GM21515 (cell line): Measurements from ENCODE around the gene ZNF546.
"Not testable (repeated sequence)": the region's sequence is repeated elsewhere in the genome, so short reads cannot be mapped to it uniquely, and the experiment has no call there.

ENCODE experiments used
- ATAC-seq: cut with Tn5 transposase; IDR thresholded peaks from one replicate; pipeline ENCODE4 v1.9.1; 2021; ENCODE audit not compliant: unreplicated experiment

Gene ZNF546

DNA sequence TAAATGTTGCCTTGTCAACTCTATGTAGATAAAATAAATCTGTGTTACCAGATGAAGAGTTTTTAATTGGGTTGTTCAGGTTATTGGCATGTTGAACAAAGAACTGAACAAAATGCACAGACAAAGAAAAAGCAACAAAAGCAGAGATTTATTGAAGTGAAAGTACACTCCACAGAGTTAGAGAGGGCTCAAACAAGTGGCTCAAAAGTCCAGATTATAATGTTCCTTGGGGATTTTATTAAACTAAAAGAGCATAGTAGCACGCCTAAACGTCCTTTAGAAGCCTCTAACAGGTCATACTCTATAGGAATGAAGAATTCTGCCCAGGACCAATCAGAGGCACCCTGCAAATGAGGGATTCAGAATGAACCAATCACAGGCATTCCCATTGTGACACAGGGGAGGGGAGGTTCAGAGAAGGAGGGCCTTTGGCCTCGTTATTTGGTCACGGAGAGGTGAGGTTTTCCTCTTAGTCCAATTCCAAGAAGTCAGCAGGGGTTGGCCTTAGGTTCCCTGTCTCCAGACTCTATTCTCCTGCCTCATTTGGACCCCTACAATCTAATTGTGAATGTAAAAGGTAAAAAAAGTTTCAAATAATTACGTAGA is 13.1 kb upstream of the ZNF546 start:
- ATAC-seq = no peak

DNA sequence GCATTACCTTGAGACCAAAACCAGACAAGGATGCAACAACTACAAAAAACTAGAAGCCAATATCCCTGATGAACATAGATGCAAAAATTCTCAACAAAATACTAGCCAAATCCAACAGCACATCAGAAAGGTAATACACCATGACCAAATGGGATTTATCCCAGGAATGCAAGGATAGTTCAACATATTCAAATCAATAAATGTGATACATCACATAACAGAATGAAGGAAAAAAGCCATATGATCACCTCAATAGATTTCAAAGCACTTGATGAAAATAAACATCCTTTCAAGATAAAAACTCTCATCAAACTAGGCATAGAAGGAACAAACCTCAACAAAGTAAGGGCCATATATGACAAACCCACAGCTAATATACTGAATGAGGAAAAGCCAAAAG is 10.2 kb upstream of the ZNF546 start:
- ATAC-seq = no peak

- no peak for ATAC-seq
Measured at GRCh38 chr19:39987167-39987566, 9.7 kb upstream of the ZNF546 start.

DNA sequence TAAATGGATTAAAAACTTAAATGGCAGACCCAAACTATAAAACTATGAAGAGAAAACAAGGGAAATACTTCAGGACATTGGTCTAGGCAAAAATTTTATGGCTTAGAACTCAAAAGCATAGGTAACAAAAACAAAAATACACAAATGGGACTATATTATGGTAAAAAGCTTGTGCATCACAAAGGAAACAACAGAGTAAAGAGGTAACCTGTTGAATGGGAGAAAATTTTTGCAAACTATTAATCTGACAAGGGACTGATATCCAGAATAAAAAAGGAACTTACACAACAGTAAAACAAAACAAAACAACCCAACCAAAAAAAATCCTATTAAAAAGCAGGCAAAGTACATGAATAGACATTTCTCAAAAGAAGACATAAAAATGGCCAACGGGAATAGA is 9.3 kb upstream of the ZNF546 start:
- no peak for ATAC-seq

GRCh38 chr19:39993605-39994004 is 3.3 kb upstream of the ZNF546 start:
- ATAC-seq = no peak

DNA sequence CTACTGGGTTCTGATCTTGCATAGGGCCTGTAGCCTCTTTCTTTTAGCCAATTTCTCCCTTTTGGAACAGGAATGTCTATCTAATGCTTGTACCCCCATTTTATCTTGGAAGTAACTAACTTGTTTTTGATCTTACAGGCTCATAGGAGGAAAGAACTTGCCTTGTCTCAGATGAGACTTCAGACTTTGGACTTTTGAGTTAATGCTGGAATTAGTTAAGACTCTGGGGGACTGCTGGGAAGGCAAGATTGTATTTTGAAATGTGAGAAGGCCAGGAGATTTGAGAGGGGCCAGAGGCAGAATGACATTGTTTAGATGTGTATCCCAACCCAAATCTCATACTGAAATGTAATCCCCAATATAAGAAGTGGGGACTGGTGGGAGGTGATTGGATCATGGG is 2.5 kb upstream of the ZNF546 start:
- ATAC-seq = no peak

DNA sequence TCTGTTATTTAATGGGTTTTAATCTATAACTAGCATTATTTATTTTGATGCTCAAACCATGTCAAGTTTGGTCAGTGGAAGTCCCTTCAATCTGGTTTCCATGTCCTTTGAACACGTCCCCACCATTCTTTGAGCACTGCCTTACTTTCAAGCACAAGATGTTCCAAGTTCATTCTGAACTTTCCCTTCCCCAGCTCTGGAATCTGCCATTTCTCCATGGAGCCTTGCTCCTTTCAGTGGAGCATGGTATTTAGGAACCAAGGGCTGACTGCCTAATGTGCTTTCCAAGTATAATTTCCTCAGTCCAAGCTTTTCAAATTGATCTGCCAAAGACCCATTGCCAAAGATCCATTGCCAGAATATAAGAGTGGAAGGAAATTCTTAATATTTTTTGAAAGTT is 1.1 kb upstream of the ZNF546 start:
- ATAC-seq = no peak

- ATAC-seq = peak; percentile 29
Measured at GRCh38 chr19:39996218-39996810, 546 bp upstream of the ZNF546 start.

DNA sequence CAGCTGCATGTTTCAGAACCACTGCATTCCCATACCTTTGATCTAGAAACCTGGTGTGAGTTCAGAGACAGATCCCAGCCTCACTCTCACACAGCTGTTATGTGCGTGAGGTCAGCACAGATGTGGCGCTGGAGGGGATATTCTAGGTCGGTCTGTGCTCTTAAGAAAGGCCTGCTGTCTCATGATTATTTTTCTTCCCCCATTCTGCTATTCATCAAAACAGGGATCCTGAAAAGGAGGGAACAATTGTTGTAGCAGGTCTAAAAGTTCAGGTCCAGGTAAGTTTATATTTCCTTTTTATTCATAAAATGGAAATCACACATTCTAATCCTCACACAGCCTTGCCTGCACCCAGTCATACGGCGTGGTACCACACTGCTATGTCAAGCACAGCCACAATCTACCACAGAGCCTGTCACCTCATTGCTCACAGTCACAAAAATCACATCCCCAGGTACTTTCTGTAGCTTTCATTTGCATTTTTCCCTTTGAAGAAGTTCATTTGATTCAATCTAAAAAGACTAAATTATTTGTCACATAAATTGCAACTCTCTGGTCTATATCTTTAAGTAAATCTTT is 867 bp downstream of the ZNF546 start:
- ATAC-seq = peak; percentile 14

- no peak for ATAC-seq
Measured at GRCh38 chr19:39998501-39998900, 1.6 kb downstream of the ZNF546 start.

DNA sequence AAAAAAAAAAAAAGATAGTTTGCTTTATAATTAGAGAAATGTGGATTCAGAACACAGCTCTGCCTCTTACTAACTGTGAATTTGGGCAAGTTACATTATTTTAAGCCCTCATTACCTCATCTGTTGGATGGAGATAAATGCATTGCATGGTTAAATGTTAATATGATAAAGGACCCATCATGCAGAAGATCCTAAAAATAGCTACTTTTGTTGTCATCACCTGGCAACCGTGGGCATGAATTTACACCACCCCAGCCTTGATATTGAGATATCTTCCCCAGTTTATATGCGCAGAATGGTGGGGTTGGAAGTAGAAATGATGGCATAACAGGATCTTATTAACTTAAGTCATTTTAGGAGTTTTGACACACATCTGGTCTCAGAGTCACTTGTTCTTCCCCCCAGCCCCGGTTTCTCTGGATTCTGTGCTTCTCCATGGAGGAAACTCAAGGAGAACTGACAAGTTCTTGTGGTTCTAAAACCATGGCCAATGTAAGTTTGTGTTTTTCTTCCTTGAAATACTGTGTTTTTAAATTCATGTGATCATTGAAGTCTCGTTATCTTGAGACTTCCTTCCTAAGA is 8.9 kb downstream of the ZNF546 start:
- ATAC-seq = no peak

GRCh38 chr19:40006273-40006691 is 9.4 kb downstream of the ZNF546 start:
- ATAC-seq = no peak

GRCh38 chr19:40009674-40010073 is 12.8 kb downstream of the ZNF546 start:
- no peak for ATAC-seq

DNA sequence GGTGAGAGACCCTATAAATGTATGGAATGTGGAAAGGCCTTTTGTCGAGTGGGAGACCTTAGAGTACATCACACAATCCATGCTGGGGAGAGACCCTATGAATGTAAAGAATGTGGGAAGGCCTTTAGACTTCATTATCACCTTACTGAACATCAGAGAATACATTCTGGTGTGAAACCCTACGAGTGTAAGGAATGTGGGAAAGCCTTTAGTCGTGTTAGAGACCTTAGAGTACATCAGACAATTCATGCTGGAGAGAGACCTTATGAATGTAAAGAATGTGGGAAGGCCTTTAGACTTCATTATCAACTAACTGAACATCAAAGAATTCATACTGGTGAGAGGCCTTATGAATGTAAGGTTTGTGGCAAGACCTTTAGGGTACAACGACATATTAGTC is 17.1 kb downstream of the ZNF546 start:
- ATAC-seq = no peak

- no peak for ATAC-seq
Measured at GRCh38 chr19:40023969-40024368, 27.1 kb downstream of the ZNF546 start.

DNA sequence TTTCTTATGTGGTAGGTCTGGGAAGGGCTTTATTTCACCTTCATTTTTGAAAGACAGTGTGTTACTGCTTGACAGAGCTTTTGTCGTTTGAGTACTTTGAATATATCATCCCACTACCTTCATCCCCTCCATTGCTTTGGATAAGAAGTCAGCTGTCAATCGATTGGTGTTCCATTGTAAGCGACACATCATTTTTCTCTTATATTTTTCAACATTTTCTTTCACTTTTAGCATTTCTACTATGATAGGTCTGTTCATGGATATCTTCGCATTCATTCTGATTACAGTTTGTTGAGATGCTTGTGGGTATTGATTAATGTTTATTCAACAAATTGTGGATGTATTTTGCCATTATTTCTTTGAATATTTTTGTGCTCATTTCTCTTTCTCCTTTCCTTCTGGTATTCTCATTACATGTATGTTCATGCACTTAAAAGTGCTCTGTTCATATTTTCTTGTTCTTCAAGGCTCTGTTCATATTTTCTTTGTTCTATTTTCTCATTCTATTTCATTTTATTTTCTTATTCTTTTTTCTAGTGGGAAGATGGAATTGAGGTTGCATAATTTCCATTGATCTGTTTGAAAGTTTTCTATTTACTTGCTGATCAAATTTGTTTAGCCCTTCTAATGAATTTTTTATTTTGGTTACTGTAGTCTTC is 29.2 kb downstream of the ZNF546 start:
- no peak for ATAC-seq

DNA sequence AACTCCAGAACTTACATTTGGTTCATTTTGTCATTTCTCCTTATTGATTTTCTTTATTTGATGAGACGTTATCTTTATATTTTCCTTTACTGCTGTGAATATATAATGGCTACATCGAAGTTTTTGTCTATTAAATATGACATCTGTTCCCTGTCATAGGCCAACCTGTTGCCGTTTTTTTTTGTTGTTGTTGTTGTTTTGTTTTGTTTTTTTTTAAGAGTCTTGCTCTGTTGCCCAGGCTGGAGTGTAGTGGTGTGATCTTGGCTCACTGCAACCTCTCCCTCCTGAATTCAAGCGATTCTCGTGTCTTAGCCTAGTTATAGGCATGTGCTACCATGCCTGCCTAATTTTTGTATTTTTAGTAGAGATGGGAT is 29.7 kb downstream of the ZNF546 start:
- ATAC-seq = no peak

GRCh38 chr19:40033989-40034560 is 37.2 kb downstream of the ZNF546 start:
- no peak for ATAC-seq

GRCh38 chr19:40035996-40036395 is 39.1 kb downstream of the ZNF546 start:
- no peak for ATAC-seq

GRCh38 chr19:40038047-40038446 is 41.2 kb downstream of the ZNF546 start:
- not testable (repeated sequence) for ATAC-seq

GRCh38 chr19:40041718-40042117 is 44.9 kb downstream of the ZNF546 start:
- not testable (repeated sequence) for ATAC-seq

DNA sequence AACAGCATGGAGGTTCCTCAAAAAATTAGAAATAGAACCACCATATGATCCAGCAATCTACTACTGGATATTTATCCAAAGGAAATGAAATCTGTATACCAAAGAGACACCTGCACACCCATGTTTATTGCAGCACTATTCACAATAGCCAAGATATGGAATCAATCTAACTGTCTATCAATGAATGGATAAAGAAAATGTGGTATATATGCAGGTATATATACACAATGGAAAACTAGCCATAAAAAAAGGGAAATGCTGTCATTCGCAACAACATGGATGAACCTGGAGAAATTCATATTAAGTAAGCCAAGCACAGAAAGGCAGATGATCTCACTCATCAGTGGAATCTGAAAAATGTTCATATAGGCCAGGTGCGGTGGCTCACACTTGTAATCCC is 56.6 kb downstream of the ZNF546 start:
- ATAC-seq = no peak
